ENCODE results near the gene GNG12. TPM values are rescaled to one million over a fixed set of nuclear protein-coding genes. Genes with fewer than 3 reads are reported as not detected.

The GNG12 gene
- total RNA-seq, 1 donor from 2014 or later: 67.8 TPM

DNA sequence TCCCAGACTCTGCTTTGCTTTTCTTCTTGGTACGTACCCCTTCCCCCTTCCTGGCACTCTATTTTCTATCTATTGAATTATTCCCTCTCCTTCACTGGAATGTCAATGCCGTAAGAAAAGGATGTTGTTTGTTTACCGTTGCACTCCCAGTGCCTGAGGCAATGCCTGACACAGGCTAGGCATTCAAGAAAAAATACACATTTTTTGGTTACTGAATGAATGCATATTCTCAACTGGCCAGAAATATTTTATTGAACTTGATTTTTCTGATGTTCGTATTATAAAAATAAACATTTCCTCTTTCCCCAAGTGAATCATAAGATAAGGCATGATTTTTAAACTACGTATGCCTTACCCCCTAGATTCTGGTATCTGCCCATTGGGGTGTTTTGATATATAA lies 41.2 kb downstream of the GNG12 start:
- intact Hi-C loops (cut with DNase I): no loop called here
- DNase-seq (ENCODE audit: low spot score): no peak
- peak; percentile 7 for ATAC-seq

DNA sequence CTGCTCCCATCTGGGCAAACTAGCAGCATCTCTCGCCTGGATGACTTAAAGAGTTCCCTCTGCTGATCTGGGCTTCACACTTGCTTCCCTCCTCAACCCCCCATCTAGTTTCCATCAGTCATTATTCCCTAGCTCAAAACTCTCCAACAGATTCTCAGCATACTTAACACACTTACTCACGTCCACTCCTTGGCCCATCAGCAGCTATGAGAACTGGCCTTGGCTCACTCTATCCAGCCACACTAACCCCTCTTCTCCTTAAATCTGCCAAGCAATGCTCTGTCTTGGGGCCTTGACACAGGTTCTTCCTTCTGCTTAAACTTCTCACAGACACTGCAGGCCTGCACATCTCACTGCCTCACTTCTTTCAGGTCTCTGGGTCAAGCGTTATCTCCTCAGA lies 41.6 kb downstream of the GNG12 start:
- DNase-seq (ENCODE audit: low spot score) (no peak), ATAC-seq (peak; percentile 87)
- intact Hi-C loops (cut with DNase I): no loop called here

DNA sequence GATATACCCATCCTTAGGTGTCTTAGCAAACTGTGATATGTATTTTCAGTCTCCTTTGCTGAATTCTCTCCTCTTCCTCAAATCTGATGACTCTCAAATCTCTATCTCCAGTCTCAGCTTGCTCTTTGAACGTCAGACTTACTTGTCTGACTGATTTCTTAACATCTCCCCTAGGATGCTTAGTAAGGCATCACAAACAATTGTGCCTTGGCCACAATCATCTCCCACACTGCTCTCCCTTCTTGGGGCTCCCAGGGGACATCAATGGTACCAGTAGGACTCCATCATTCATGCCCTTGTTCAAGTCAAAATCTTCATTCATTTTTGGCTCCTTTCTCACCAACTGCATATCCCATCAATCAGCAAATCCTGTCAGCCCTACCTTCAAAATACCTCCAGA lies 42.0 kb downstream of the GNG12 start:
- DNase-seq (ENCODE audit: low spot score) (no peak), ATAC-seq (peak; percentile 56)
- intact Hi-C loops (cut with DNase I): no loop called here

DNA sequence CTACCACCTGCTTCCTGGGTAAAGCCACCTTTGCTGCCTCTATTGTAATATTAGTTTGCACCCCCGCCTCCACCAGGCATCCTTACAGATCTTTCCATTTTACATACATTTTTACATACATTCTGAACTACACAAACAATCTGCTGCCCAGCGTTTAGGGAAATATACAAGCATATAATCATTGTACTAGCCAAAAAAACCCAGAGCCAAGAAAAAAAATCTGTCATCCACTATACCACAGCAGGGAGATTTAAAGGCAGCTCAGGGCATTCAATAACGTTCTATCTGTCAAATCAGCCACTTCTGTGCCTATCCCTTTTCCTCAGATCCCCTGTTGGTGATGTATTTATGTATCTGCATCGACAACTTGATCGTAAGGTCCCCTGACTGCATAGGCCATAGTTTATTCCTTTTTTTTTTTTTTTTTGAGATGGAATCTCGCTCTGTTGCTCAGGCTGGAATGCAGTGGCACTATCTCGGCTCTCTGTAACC lies 43.0 kb downstream of the GNG12 start:
- ATAC-seq (no peak), DNase-seq (ENCODE audit: low spot score) (no peak)
- intact Hi-C loops (cut with DNase I): no loop called here

DNA sequence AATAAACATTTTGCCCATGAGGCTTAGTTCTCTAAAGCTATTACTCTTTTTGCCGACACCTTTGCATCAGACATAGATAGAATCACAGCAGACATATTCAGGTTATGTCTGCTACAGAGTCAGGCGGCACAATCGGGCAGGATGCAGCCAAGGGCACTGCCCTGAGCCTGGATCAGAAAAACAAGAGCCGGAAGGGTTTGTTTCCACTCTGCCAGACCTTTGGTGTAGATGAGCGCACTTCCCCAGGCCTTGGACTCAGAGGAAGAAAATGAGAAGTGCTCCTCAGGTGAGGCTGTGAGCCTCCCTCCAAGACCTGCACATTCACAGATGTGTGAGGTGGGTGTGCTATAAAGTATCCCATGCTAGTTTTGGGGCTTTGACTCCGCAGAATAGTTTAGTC lies 43.7 kb downstream of the GNG12 start:
- no peak for ATAC-seq
- no peak for DNase-seq (ENCODE audit: low spot score)
- intact Hi-C loops (cut with DNase I): no loop called here

DNA sequence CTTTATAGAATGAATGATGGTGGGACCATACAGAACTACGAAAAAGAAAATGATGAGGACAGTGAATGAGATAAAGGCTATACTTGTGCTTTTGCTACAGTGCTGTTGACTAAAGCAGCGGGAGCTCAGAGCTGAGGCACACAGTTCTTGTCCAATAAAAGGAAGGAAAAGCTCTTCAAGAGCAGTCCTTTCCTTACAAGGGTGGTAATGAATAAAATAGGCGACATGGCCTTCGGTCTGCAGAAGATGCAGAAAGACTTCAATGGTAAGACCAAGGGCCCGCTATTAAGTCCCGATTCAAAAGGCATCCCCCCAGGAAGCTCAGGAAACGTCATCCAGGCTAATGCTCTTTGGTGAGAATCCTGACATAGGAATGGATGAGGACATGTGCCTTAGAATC lies 44.4 kb downstream of the GNG12 start:
- ATAC-seq (no peak), DNase-seq (ENCODE audit: low spot score) (no peak)
- intact Hi-C loops (cut with DNase I): no loop called here

DNA sequence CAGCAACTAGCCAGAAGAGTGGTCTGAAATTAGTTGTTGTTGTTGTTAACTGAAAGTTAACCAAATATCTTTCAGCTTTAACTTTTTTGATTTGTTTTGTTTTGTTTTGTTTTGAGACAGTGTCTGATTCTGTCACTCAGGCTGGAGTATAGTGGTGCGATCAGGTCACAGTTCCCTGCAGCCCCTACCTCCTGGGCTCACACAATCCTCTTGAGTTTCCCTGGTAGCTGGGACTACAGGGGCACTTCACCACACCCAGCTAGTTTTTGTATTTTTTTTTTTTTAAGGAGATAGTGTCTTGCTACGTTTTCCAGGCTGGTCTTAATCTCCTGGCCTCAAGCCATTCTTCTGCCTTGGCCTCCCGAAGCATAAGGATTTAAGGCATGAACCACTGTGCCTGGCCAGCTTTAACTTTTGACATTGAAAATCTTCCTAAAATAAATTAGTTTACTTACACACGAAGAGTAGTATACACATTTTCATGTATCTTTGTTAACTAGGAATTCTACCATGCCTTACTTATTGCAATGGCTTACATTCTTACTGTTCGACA lies 45.0 kb downstream of the GNG12 start:
- ATAC-seq (no peak), DNase-seq (ENCODE audit: low spot score) (no peak)
- intact Hi-C loops (cut with DNase I): no loop called here

DNA sequence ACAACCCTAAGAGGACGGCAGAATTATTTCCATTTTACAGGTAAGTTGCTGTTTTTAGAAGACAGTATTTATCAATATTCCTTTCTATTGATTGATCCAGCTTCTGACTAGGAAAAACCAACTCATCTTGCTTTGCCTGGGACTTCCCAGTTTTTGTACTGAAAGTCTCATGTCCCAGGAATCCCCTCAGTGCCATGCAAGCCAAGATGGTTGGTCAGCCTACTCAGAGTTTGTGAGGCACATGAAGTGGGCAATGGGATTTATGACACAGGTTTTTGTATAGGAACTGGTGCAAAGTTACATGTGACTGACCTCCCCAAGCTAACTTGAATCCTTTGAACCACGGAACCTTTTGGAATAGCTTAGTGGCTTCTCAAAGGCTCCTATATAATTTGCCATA lies 45.5 kb downstream of the GNG12 start:
- intact Hi-C loops (cut with DNase I): no loop called here
- DNase-seq (ENCODE audit: low spot score): no peak
- ATAC-seq: no peak

DNA sequence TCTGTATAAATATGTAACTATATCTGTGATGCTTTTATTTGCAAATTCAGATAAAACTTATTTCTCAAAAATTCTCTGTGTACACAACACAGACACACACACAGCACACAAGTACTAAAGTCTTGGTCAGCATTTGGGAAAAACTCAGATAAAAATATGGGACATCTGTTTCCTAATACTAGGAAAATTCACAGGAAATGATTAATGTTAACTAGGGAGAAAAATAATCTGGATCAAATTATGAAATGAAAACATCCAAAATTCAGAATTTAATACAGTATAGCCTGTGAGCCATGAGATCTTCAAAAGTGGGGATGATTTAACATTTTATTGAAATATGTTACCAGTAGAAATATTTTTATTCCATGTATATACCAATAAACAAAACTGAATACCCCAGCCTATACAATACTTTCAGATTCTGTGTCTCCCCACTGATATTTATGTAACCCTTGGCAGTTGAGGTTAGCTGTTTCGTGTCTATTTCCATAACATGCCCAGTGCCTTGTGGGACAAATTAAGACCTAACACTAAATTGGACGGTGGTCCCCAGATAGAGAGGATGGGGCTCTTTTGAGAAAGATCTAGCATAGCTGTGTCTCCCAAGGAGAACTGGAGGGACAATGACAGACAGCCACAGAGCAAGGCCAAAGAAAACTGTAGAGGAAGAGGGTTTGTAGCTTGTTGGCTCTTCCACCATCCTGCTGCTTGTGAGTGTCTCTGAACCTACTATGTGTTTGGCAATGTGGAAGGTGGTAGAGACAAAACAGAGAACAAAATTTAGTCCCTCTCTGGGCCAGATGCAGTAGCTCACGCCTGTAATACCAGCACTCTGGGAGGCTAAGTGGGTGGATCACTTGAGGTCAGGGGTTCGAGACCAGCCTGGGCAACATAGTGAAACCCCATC lies 47.2 kb downstream of the GNG12 start:
- intact Hi-C loops (cut with DNase I): no loop called here
- ATAC-seq (peak; percentile 55), DNase-seq (ENCODE audit: low spot score) (no peak)

DNA sequence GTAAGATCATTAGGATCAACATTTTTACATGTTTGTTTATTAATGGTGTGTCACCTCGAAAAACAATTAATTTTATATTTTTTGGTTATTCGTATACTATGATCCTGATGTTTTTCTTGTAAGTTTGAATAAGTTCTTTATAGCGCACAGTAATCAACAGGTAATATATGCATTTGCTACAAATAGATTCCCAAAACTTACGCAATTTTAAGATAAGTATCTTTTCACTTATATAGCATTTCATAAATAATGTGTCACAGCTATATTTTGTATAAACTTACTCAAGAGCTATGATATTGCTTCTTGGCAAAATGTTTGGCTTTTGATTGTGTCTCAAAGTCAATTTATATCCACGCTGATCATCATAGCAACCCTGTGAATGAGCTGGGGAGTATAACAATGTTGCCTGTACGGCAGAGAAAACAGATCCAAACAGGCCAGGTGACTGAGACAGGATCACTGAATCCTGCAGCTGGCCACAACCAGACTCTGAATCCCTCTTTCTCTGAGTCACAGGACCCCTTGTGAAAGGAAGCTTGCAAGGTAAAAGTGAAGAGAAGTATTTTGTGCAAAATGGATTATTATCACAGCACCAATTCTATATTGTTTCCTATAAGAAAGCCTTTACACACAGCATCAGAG lies 48.6 kb downstream of the GNG12 start:
- ATAC-seq: no peak
- DNase-seq (ENCODE audit: low spot score): no peak
- intact Hi-C loops (cut with DNase I): no loop called here

DNA sequence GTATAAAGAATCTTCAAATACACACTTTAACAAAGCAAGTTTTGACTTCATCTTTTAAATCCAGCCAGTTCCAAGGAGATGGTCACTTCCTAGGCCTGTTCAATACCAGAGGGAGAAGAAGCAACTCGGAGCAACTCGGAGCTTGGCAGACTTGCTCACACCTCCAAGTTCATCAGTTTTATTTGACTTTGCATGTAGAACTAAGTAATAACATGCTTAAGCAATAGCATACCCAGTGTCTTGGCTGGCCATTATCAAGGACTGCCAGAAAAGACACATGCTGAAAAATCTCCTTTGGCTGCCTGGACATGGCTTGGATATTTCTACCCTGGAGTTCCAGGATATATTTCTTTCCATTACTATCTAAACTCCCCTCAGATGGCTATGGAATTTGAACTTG lies 52.6 kb downstream of the GNG12 start:
- ATAC-seq (peak; percentile 83), DNase-seq (ENCODE audit: low spot score) (no peak)
- intact Hi-C loops (cut with DNase I): no loop called here

DNA sequence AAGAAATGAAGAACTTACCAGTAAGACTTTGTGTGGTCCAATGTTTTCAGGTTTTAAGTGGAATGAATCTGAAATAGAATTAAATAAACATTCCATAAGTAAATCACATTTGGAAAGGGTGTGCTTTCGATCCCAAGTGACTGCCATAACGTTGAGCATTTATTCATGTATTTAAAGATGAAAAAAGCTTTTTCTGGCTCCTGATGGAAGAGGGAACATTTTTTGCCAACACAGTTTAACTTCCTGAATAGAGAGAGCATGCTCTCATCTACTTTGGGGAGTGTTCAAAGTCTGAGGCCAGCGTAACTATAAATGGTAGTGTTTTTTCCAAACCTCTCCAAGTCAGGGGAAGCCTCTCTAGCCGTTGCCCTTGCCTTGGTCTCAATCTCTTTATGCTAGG lies 55.8 kb downstream of the GNG12 start:
- DNase-seq (ENCODE audit: low spot score): no peak
- peak; percentile 61 for ATAC-seq
- intact Hi-C loops (cut with DNase I): no loop called here

DNA sequence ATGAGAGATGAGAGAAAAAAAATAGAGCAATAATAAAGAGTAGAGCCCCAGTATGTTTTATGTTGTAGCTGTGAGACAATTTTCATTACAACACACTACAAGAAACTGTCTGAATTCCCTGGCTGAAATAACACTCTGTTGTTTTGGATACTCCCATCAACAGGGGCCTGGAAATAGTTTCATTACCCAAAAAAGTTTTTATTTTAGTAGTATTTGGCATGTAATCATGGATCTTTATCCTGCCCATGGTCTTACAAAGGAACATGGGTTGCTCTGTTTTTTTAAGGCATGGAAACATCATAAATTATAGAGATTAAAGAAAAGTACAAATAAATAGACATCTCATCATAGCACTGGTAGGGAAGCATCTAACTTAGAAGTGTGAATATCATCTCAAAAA lies 56.3 kb downstream of the GNG12 start:
- intact Hi-C loops (cut with DNase I): no loop called here
- no peak for DNase-seq (ENCODE audit: low spot score)
- peak; percentile 69 for ATAC-seq

DNA sequence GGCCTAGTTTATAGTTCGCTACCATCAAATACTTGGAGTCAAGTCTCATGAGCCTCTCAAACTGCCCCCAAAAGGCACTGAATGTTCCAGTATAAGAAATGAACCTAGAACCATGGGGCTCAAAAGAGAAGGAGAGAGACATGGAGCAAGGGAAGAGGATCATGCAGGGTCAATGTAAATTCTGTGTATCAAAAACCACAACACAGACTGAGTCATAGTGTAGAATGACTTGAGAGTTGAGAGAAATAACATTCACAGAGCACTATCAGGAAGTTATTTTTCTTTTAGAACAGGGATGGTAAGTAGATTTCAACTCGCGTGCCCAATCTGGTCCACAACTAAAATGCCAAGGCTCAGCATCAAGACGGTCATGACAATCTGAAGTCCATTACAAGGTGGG lies 59.8 kb downstream of the GNG12 start:
- intact Hi-C loops (cut with DNase I): no loop called here
- ATAC-seq: no peak
- no peak for DNase-seq (ENCODE audit: low spot score)

DNA sequence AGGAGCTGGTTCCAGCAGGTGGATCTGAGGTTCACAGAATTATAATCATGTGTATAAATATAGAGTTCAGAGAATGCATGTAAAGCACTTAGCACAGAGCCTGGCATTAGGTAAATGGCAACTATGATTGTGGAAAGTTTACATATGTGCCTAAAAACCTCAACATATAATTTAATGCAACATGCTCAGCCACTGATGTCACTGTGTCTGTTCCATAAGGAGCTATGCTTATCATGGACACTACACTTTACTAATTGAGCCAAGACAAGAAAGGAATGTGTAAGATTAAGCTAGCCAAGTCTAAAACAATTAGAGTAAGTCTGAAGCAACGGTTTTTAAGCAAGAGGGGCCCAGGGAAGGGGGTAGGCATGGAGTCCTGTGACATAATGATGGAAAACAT lies 61.5 kb downstream of the GNG12 start:
- intact Hi-C loops (cut with DNase I): no loop called here
- DNase-seq (ENCODE audit: low spot score) (no peak), ATAC-seq (no peak)

DNA sequence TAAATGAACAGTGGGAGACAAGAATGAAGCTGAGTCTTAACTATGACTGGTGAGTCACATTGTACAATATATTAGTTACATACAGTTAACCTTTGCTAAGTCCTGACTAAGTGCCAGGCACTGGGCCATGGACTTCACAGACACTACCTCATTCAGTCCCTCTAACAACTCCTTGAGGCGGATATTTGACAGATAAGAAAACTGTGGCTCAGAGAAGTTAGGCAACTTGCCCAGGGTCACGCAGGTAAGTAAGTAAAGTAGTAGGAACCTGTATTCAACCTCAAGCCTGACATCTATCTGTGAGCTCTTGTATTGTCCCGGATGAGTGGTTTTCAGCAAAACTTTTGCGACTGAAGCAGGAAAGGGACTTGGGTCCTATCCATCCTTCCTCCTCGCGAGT lies 62.1 kb downstream of the GNG12 start:
- DNase-seq (ENCODE audit: low spot score): no peak
- intact Hi-C loops (cut with DNase I): no loop called here
- no peak for ATAC-seq

DNA sequence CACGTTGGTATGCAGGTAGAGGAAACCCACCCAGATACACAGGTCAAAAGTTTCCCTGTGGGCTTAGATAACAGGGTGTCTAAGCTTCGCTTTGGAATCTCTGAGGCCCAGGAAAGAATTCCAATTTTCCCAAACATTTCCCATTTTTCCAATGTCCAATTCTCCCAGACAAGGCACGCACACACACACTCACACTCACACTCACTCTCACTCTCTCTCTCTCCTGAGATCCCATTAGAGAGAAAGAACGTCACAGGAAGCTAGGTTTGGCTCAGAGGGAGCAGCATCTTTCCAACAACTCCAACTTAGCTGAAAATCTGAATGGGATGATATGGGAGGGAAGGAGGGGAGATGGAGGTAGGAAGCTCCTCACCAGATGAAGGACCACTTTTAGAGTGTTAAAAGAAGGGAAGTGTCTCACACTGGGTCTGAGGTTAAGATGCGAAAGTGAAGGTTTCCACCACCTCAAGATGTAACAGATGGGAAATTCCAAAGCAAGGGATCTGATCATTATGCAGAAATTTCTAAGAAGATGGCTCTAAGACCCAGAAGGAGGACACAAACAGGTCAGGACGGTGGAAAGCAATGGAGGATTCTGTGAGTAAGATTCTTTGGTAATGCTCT lies 63.5 kb downstream of the GNG12 start:
- intact Hi-C loops (cut with DNase I): no loop called here
- no peak for ATAC-seq
- no peak for DNase-seq (ENCODE audit: low spot score)

DNA sequence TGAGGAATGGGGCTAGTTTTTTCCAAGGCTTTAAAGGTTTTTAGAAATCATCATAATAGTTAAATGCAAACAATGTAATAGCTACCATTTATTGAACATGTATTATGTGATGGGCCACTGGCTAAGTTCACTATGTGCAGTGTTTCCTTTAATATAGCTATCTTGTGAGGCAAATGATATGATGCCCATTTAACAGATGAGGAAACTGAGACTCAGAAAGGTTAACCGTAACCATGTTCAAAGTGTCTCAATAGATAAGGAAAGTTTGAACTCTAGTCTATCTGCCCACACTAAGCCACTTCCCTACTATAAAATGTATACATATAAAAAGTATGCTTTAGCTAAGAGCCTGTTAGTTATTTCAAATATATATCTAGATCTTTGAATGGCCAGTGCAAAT lies 64.8 kb downstream of the GNG12 start:
- DNase-seq (ENCODE audit: low spot score): no peak
- no peak for ATAC-seq
- intact Hi-C loops (cut with DNase I): no loop called here

DNA sequence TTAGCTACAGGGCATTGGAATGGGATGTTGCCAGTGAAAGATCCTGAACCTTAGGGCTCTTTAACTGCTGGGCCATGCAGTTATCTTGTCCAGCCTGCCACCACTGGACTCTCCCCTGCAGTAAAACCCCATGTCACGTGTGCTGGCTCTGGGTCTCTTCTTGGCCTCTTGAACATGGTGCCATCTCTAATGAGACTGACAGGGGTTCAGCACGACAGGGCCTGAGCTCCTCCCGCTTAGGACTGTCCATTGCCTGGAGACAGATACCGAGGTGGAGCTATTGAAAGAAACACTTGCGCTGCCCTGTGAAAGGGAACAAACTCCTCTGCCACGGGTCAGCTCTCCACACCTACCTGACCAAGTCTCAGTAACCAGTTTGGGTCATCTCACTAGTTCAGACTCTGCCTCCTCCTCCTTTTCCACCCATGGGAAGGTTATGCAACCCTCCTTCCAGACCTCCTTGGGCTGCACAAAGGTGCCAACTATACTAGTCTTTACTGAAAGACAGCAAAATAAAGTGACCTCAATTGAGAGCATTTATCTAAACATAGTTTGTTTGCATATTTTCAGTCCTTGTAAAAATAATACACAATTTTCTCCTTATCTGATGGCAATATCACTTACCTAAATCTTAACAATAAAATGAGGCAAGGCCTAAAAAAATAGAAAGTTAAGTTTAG lies 66.0 kb downstream of the GNG12 start:
- intact Hi-C loops (cut with DNase I): no loop called here
- ATAC-seq: peak; percentile 42
- DNase-seq (ENCODE audit: low spot score): no peak

Data from sciatic nerve (tissue), 2 donors.